GM10266 (cell line): ENCODE measurements around the gene PMPCB.

Experiments used
- DNase-seq: peaks from one replicate; pipeline ENCODE4 v3.0.0; 2012; ENCODE audit errors: extremely low spot score
- CTCF ChIP-seq: IDR thresholded peaks from 2 replicates; pipeline ENCODE4 v1.5.1; 2012; ENCODE audit warnings: mild to moderate bottlenecking, low read depth; ENCODE audit not compliant: control insufficient read depth, insufficient read depth; ENCODE audit errors: missing control alignments

Gene PMPCB

GRCh38 chr7:103344453-103345149 lies 47.4 kb downstream of the PMPCB start, which contains the start of gene DNAJC2:
Gene DNAJC2 (minus strand): TSS chr7:103344767. CDS start chr7:103344622, 145 bp downstream.
- peak; percentile 84 for DNase-seq
- no peak for TF ChIP-seq CTCF

GRCh38 chr7:103346396-103346795 lies 49.2 kb downstream of the PMPCB start:
- DNase-seq: no peak
- TF ChIP-seq CTCF: no peak

- DNase-seq: peak; percentile 77
- TF ChIP-seq CTCF: no peak
These were observed 50.5 kb downstream of the PMPCB start, which contains the start of gene PSMC2 for GRCh38 chr7:103347507-103348267. Gene PSMC2 (plus strand): TSS chr7:103347643. CDS start chr7:103347712, 69 bp downstream.

- TF ChIP-seq CTCF: no peak
- DNase-seq: no peak
These were observed 51.2 kb downstream of the PMPCB start for GRCh38 chr7:103348452-103348851.

- no peak for DNase-seq
- no peak for TF ChIP-seq CTCF
These were observed 51.7 kb downstream of the PMPCB start for GRCh38 chr7:103348959-103349358.

GRCh38 chr7:103349805-103350204 lies 52.6 kb downstream of the PMPCB start:
- no peak for TF ChIP-seq CTCF
- no peak for DNase-seq
